ENCODE data around the gene PSORS1C2. TPM values are rescaled to one million over a fixed set of nuclear protein-coding genes. Genes with fewer than 3 reads are reported as not detected.
"Not testable (repeated sequence)": the region's sequence is repeated elsewhere in the genome, so short reads cannot be mapped to it uniquely, and the experiment has no call there.

Gene PSORS1C2
- total RNA-seq, 1 experiment from 2014 or later, result not detected

GRCh38 chr6:31165986-31166385, 27.1 kb upstream of the PSORS1C2 start:
- DNase-seq (ENCODE audit: low read depth), result no peak

- DNase-seq (ENCODE audit: low read depth), result not testable (repeated sequence)
These were observed 26.4 kb upstream of the PSORS1C2 start for GRCh38 chr6:31165064-31165832.

GRCh38 chr6:31164475-31165063, 25.7 kb upstream of the PSORS1C2 start:
- DNase-seq (ENCODE audit: low read depth), result not testable (repeated sequence)

- DNase-seq (ENCODE audit: low read depth), result no peak
These were observed 25.1 kb upstream of the PSORS1C2 start for GRCh38 chr6:31163922-31164321.

- DNase-seq (ENCODE audit: low read depth), result no peak
These were observed 23.7 kb upstream of the PSORS1C2 start for GRCh38 chr6:31162463-31163165.

GRCh38 chr6:31161216-31162126, 22.6 kb upstream of the PSORS1C2 start:
- no peak for DNase-seq (ENCODE audit: low read depth)

- DNase-seq (ENCODE audit: low read depth), result peak; percentile 32
These were observed 20.3 kb upstream of the PSORS1C2 start for GRCh38 chr6:31158863-31159855.

- DNase-seq (ENCODE audit: low read depth), result peak; percentile 99
These were observed 19.4 kb upstream of the PSORS1C2 start, which contains the start of gene TCF19 for GRCh38 chr6:31158140-31158862. TCF19 (plus strand) TSS chr6:31158589; CDS start chr6:31159470, 881 bp downstream.

- DNase-seq (ENCODE audit: low read depth), result no peak
These were observed 18.8 kb upstream of the PSORS1C2 start, which contains the start of gene CCHCR1 for GRCh38 chr6:31157513-31158139. CCHCR1 (minus strand) TSS chr6:31157802; CDS start chr6:31157600, 202 bp downstream.

- no peak for DNase-seq (ENCODE audit: low read depth)
These were observed 17.8 kb upstream of the PSORS1C2 start for GRCh38 chr6:31156641-31157040.

GRCh38 chr6:31154436-31154835, 15.6 kb upstream of the PSORS1C2 start:
- no peak for DNase-seq (ENCODE audit: low read depth)

- DNase-seq (ENCODE audit: low read depth), result no peak
These were observed 13.9 kb upstream of the PSORS1C2 start for GRCh38 chr6:31152781-31153180.

- no peak for DNase-seq (ENCODE audit: low read depth)
These were observed 11.1 kb upstream of the PSORS1C2 start for GRCh38 chr6:31149827-31150447.

GRCh38 chr6:31145386-31145785, 6.5 kb upstream of the PSORS1C2 start:
- DNase-seq (ENCODE audit: low read depth), result no peak

GRCh38 chr6:31144970-31145340, 6.1 kb upstream of the PSORS1C2 start:
- no peak for DNase-seq (ENCODE audit: low read depth)

GRCh38 chr6:31144296-31144969, 5.6 kb upstream of the PSORS1C2 start:
- DNase-seq (ENCODE audit: low read depth), result no peak

- DNase-seq (ENCODE audit: low read depth), result no peak
These were observed 4.3 kb upstream of the PSORS1C2 start for GRCh38 chr6:31143148-31143547.

GRCh38 chr6:31142361-31142761, 3.5 kb upstream of the PSORS1C2 start:
- DNase-seq (ENCODE audit: low read depth), result peak; percentile 44

Data from RPMI7951 (cell line).